K562 (cell line): ENCODE results near the gene GALNT17. TPM values are rescaled to one million over a fixed set of nuclear protein-coding genes. Genes with fewer than 3 reads are reported as not detected.

Experiments
- ATAC-seq: fragments of 200-7000 bp; cut with Tn5 transposase; 3 replicates; pipeline ENCODE4 v1.9.1; 2020; ENCODE audit warnings: moderate library complexity
- BruUV-seq: library from RNA; stranded (reverse); fragments of 400-500 nt; replicated peaks from 2 replicates; lab custom pipeline; 2021; lab: Mats Ljungman, UMichigan
- CTCF ChIA-PET: fragments of 300-600 bp; formaldehyde crosslinking; extraction: SDS; loops from one replicate; lab custom pipeline; 2021; ENCODE audit warnings: low intra/inter-chr PET ratio; lab: Yijun Ruan, JAX
- POLR2A ChIA-PET: fragments of 300-600, 350-650 bp; sonication (Branson Sonifier 250); formaldehyde crosslinking; extraction: SDS; loops from one replicate; lab custom pipeline; 2021; ENCODE audit warnings: antibody characterized with exemption, inconsistent platforms; lab: Yijun Ruan, JAX
- DNase-seq, 4 experiments: peaks; one replicate each; pipeline versions ENCODE4 v3.0.0 to v3.0.0-alpha.2; 2011 to 2018; ENCODE audit warnings: low spot score in 3 of 4, mixed read lengths in 3 of 4; ENCODE audit errors: extremely low read depth in 1 of 4
- FAIRE-seq: peaks from 2 replicates; lab custom pipeline; 2011; peaks lifted over from hg19 to GRCh38; lab: Jason Lieb, UNC
- H2AFZ ChIP-seq: 2 replicates; pipeline ENCODE4 v1.6.0; 2011; ENCODE audit warnings: low read depth, low read length, control low read depth, inconsistent platforms
- H3K27ac ChIP-seq: fragments of 200-600 bp; 3 replicates; pipeline ENCODE4 v1.8.0; 2011; ENCODE audit warnings: low read depth, mild to moderate bottlenecking, control low read depth, inconsistent platforms, low read length, moderate library complexity, mixed read lengths; ENCODE audit errors: extremely low read depth
- H3K27me3 ChIP-seq, 2 experiments: fragments of 300-600 bp in 1 of 2; 2 replicates in 1 of 2; 3 replicates in 1 of 2; pipeline versions ENCODE4 v1.6.0 to v1.8.0; 2011; ENCODE audit warnings: inconsistent platforms in 2 of 2, low read length in 2 of 2, mild to moderate bottlenecking in 1 of 2, mixed read lengths in 1 of 2, moderate library complexity in 1 of 2; ENCODE audit not compliant: control insufficient read depth in 2 of 2, insufficient read depth in 2 of 2
- H3K36me3 ChIP-seq: fragments of 300-600 bp; 3 replicates; pipeline ENCODE4 v1.8.0; 2011; ENCODE audit warnings: mild to moderate bottlenecking, low read length, inconsistent platforms; ENCODE audit not compliant: control insufficient read depth, insufficient read depth
- H3K4me1 ChIP-seq, 2 experiments: fragments of 200-600 bp in 1 of 2; replicated peaks in 1 of 2; 2 replicates in 1 of 2; 3 replicates in 1 of 2; pipeline versions ENCODE4 v1.5.1 to v1.8.0; 2011; ENCODE audit warnings: inconsistent platforms in 2 of 2, low read length in 2 of 2, mild to moderate bottlenecking in 1 of 2, mixed read lengths in 1 of 2, moderate library complexity in 1 of 2; ENCODE audit not compliant: control insufficient read depth in 2 of 2, insufficient read depth in 2 of 2
- H3K4me2 ChIP-seq: 2 replicates; pipeline ENCODE4 v1.6.1; 2011; ENCODE audit warnings: low read length, control low read depth, inconsistent platforms, mixed read lengths; ENCODE audit not compliant: insufficient read depth
- H3K4me3 ChIP-seq: fragments of 200-600 bp; sonication (generic), shearing (Covaris generic); 2 replicates; pipeline ENCODE4 v1.5.1; 2016; ENCODE audit warnings: control low read depth, inconsistent platforms
- H3K79me2 ChIP-seq: fragments of 200-600 bp; 3 replicates; pipeline ENCODE4 v1.8.0; 2011; ENCODE audit warnings: low read length, inconsistent platforms; ENCODE audit not compliant: control insufficient read depth, insufficient read depth
- H3K9ac ChIP-seq, 2 experiments: 2 replicates each; pipeline versions ENCODE4 v1.6.0 to v1.6.1; 2011; ENCODE audit warnings: low read depth in 2 of 2, low read length in 2 of 2, control low read depth in 1 of 2, inconsistent platforms in 1 of 2, mild to moderate bottlenecking in 1 of 2, mixed read lengths in 1 of 2; ENCODE audit not compliant: insufficient read depth in 1 of 2
- H3K9me1 ChIP-seq: one replicate; pipeline ENCODE4 v1.6.0; 2011; ENCODE audit warnings: inconsistent platforms, mild to moderate bottlenecking, low read length, moderate library complexity; ENCODE audit not compliant: control insufficient read depth, insufficient read depth
- H3K9me3 ChIP-seq: replicated peaks from 2 replicates; pipeline ENCODE4 v1.5.1; 2011; ENCODE audit warnings: low read depth, low read length, inconsistent platforms; ENCODE audit not compliant: control insufficient read depth, insufficient read depth
- H4K20me1 ChIP-seq: replicated peaks from 2 replicates; pipeline ENCODE4 v1.6.1; 2011; ENCODE audit warnings: low read length, inconsistent platforms, mixed read lengths; ENCODE audit not compliant: control insufficient read depth, insufficient read depth
- ARID3B ChIP-seq: fragments of 250-450 bp; sonication (Bioruptor Pico); IDR thresholded peaks from 2 replicates; pipeline ENCODE4 v1.4.0; 2020; ENCODE audit warnings: borderline replicate concordance
- BHLHE40 ChIP-seq: IDR thresholded peaks from 2 replicates; pipeline ENCODE4 v1.6.1; 2011; ENCODE audit warnings: low read length, improper control_type of control experiment
- ELF1 ChIP-seq: fragments of 200-800 bp; sonication (Bioruptor generic); IDR thresholded peaks from 2 replicates; pipeline ENCODE4 v1.6.1; 2016; ENCODE audit warnings: missing genetic modification characterization, missing compliant biosample characterization
- ETV6 ChIP-seq, 3 experiments: fragments of 150-350 bp in 1 of 3; sonication (generic) in 1 of 3; formaldehyde crosslinking in 1 of 3; IDR thresholded peaks; 2 replicates each; pipeline versions ENCODE4 v1.6.1 to v1.8.0; 2014 to 2022; ENCODE audit warnings: borderline replicate concordance in 2 of 3, low read depth in 2 of 3, antibody characterized with exemption in 1 of 3, low read length in 1 of 3, mild to moderate bottlenecking in 1 of 3, missing genetic modification reagents in 1 of 3
- NCOA1 ChIP-seq: fragments of 450-650 bp; IDR thresholded peaks from 2 replicates; pipeline ENCODE4 v1.6.1; 2016; ENCODE audit warnings: low read depth
- NFATC3 ChIP-seq: fragments of 450-650 bp; IDR thresholded peaks from 2 replicates; pipeline ENCODE4 v1.6.1; 2017; ENCODE audit warnings: mild to moderate bottlenecking
- NFIX ChIP-seq: fragments of 250-450 bp; sonication (Bioruptor Pico); IDR thresholded peaks from 2 replicates; pipeline ENCODE4 v1.4.0; 2020; ENCODE audit warnings: low read depth, mild to moderate bottlenecking, moderate library complexity
- SRSF9 ChIP-seq: fragments of 200-400 bp; formaldehyde crosslinking; IDR thresholded peaks from 2 replicates; pipeline ENCODE4 v1.6.1; 2017; ENCODE audit warnings: low read depth, low read length, borderline replicate concordance
- SUPT5H ChIP-seq: fragments of 450-650 bp; IDR thresholded peaks from 2 replicates; pipeline ENCODE4 v1.6.1; 2016
- TEAD4 ChIP-seq, 2 experiments: sonication (generic) in 1 of 2; formaldehyde crosslinking in 1 of 2; IDR thresholded peaks; 2 replicates each; pipeline versions ENCODE4 v1.6.1 to v1.8.0; 2012 to 2022; ENCODE audit warnings: borderline replicate concordance in 1 of 2, inconsistent platforms in 1 of 2, low read length in 1 of 2, mild to moderate bottlenecking in 1 of 2, missing genetic modification reagents in 1 of 2
- ZNF143 ChIP-seq: sonication (generic); formaldehyde crosslinking; IDR thresholded peaks from 2 replicates; pipeline ENCODE4 v1.9.0; 2022; ENCODE audit warnings: mild to moderate bottlenecking, missing genetic modification reagents
- ZNF41 ChIP-seq: fragments of 250-450 bp; sonication (Bioruptor Pico); conservative IDR thresholded peaks from 2 replicates; pipeline ENCODE4 v1.4.0; 2020; ENCODE audit warnings: mild to moderate bottlenecking
- WGBS: fragments of 100-300 bp; shearing (Covaris generic); methylation state at CpG from one replicate; pipeline ENCODE4 v1.1.6; 2016; ENCODE audit warnings: low coverage, mixed read lengths; ENCODE audit not compliant: insufficient coverage; ENCODE audit errors: missing lambda C conversion rate; 5-methylcytosine and 5-hydroxymethylcytosine counted together
- in situ Hi-C: fragments of 300-500 bp; cut with MboI; formaldehyde crosslinking; loops from 4 replicates; pipeline ENCODE4 v1.15.0; 2018; ENCODE audit warnings: inconsistent platforms, mixed read lengths
- intact Hi-C: fragments of 100-400 bp; cut with micrococcal nuclease; formaldehyde crosslinking; loops from 2 replicates; pipeline ENCODE4 v1.14.2; 2022
- polyA plus RNA-seq, 8 experiments: library from polyadenylated mRNA; depleted of rRNA in 4 of 8; stranded (reverse) in 5 of 8; unstranded in 3 of 8; fragments of >200 nt; fragmentation: Nextera tagmentation in 2 of 8; fragmentation: Illumina TruSeq in 1 of 8; extraction: Ambion mirVana in 2 of 8; extraction: Trizol in 1 of 8; gene quantifications; 2 replicates each; pipeline versions ENCODE4 v1.2.1 to v1.2.3, GENCODE V29; 2011 to 2014; ENCODE audit warnings: inconsistent platforms in 1 of 8, missing spikeins in 1 of 8
- total RNA-seq, 7 experiments: library from RNA; depleted of rRNA in 6 of 7; stranded (reverse); fragments of >200 nt in 6 of 7; fragmentation: Illumina TruSeq in 2 of 7; extraction: Trizol in 2 of 7; gene quantifications; 2 replicates each; pipeline versions ENCODE4 v1.2.1 to v1.2.3, GENCODE V29; 2011 to 2021; ENCODE audit warnings: low replicate concordance in 1 of 7
- TF ChIP-seq, protein P1 (sequence below): IDR thresholded peaks from 3 replicates; pipeline ENCODE4 v1.6.1; 2011; ENCODE audit warnings: borderline replicate concordance, mild to moderate bottlenecking; ENCODE audit not compliant: insufficient read length, insufficient read depth

Gene GALNT17
- total and polyA plus RNA-seq, 9 of the 15 experiments (the other 6 are each of a cell fraction or from before 2014, with no cell fraction given), result not detected

GRCh38 chr7:71362240-71362639 is 230.3 kb downstream of the GALNT17 start:
- H3K79me2 ChIP-seq, result no peaks in the 10 kb centered on the region
- BruUV-seq, result no TSS peak
- H3K36me3 ChIP-seq, result no peaks in the 10 kb centered on the region
- H3K27ac ChIP-seq, result no peak overlapping the region
- no peak overlapping the region for H3K4me3 ChIP-seq
- H3K9ac ChIP-seq, result no peak overlapping the region
- CTCF ChIA-PET, result no interaction called here
- no peaks in the 10 kb centered on the region; the same call in 1 of the 2 replicates for H4K20me1 ChIP-seq
- no peaks in the 10 kb centered on the region for H3K9me3 ChIP-seq
- TF ChIP-seq ZNF143 (CRISPR knock-in tag), result no peak
- no peak for TF ChIP-seq ARID3B
- H2AFZ ChIP-seq, result no peak overlapping the region
- H3K9me1 ChIP-seq, result no peaks in the 10 kb centered on the region
- H3K4me2 ChIP-seq, result no peak overlapping the region
- POLR2A ChIA-PET, result no interaction called here
- in situ Hi-C loops (no loop called here), intact Hi-C loops (no loop called here)
- WGBS, result 0% methylated on average over 7 of the region's 7 CpGs
- H3K27me3 ChIP-seq, result peaks cover 3 to 17% of the 10 kb centered on the region in 2 experiments; a peak in 3 of 5 replicates
- ATAC-seq (no peak), FAIRE-seq (no peak), DNase-seq (no peak)
- no peaks in the 10 kb centered on the region for H3K4me1 ChIP-seq

GRCh38 chr7:71363223-71363622 is 231.3 kb downstream of the GALNT17 start:
- intact Hi-C loops (no loop called here), in situ Hi-C loops (no loop called here)
- H3K9me3 ChIP-seq, result no peaks in the 10 kb centered on the region
- H2AFZ ChIP-seq, result no peak overlapping the region
- BruUV-seq, result no TSS peak
- 2% methylated on average over 5 of the region's 5 CpGs for WGBS
- peaks cover 6 to 17% of the 10 kb centered on the region in 2 experiments; a peak in 3 of 5 replicates for H3K27me3 ChIP-seq
- H3K27ac ChIP-seq, result no peak overlapping the region
- POLR2A ChIA-PET, result interaction anchor here (0.6 kb wide), 1 partner anchor 101 kb away, joined by 3 read pairs; no protein-coding TSS in a partner anchor
- no peaks in the 10 kb centered on the region; the same call in 1 of the 2 replicates for H4K20me1 ChIP-seq
- no peaks in the 10 kb centered on the region for H3K4me1 ChIP-seq
- FAIRE-seq (no peak), DNase-seq (no peak), ATAC-seq (no peak)
- CTCF ChIA-PET, result no interaction called here
- H3K36me3 ChIP-seq, result no peaks in the 10 kb centered on the region
- no peaks in the 10 kb centered on the region for H3K79me2 ChIP-seq
- no peak overlapping the region for H3K4me3 ChIP-seq
- no peaks in the 10 kb centered on the region for H3K9me1 ChIP-seq
- H3K4me2 ChIP-seq, result no peak overlapping the region
- H3K9ac ChIP-seq, result no peak overlapping the region
- no peak for TF ChIP-seq ETV6 (IDR thresholded peaks at IDR 0.05; ENCODE audit: borderline replicate concordance in 1 of 2, low read depth in 2 of 2, low read length in 1 of 2)
- TF ChIP-seq ETV6 (CRISPR knock-in tag; IDR thresholded peaks at IDR 0.05; ENCODE audit: borderline replicate concordance), result no peak
- TF ChIP-seq ZNF41 (CRISPR knock-in tag), result no peak
- TF ChIP-seq, protein P1, sequence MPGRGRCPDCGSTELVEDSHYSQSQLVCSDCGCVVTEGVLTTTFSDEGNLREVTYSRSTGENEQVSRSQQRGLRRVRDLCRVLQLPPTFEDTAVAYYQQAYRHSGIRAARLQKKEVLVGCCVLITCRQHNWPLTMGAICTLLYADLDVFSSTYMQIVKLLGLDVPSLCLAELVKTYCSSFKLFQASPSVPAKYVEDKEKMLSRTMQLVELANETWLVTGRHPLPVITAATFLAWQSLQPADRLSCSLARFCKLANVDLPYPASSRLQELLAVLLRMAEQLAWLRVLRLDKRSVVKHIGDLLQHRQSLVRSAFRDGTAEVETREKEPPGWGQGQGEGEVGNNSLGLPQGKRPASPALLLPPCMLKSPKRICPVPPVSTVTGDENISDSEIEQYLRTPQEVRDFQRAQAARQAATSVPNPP, result no peak
- no peak for TF ChIP-seq NFATC3
- TF ChIP-seq BHLHE40, result no peak
- no peak for TF ChIP-seq NCOA1
- TF ChIP-seq SUPT5H, result no peak
- TF ChIP-seq NFIX, result no peak
- no peak for TF ChIP-seq TEAD4 (IDR thresholded peaks at IDR 0.05; ENCODE audit: low read length)
- TF ChIP-seq TEAD4 (CRISPR knock-in tag; IDR thresholded peaks at IDR 0.05; ENCODE audit: borderline replicate concordance), result no peak
- TF ChIP-seq SRSF9, result no peak
- no peak for TF ChIP-seq ELF1 (tag)
